HG03354 (cell line): ENCODE results near the gene ZNF335.

ENCODE experiments used
- ATAC-seq: cut with Tn5 transposase; IDR thresholded peaks from one replicate; pipeline ENCODE4 v1.9.1; 2021; ENCODE audit warnings: mild to moderate bottlenecking; ENCODE audit not compliant: unreplicated experiment, poor library complexity, severe bottlenecking

Gene ZNF335

DNA sequence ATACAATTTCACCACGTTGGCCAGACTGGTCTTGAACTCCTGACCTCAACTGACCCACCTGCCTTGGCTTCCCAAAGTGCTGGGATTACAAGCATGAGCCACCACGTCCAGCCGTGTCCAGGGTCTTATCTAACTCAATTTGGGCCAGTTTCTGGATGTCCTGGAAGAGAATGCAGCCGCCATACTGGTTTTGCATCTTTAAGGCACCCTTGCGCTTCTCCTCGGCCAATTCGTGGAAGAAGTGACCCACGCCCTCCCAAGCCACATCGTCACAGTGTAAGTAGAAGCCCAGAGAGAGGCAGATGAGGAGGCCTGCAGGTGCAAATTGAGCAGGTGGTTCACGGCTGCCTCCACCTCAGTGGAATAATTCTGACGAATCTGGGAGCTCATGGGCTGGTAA is 3.7 kb upstream of the ZNF335 start:
- no peak for ATAC-seq

DNA sequence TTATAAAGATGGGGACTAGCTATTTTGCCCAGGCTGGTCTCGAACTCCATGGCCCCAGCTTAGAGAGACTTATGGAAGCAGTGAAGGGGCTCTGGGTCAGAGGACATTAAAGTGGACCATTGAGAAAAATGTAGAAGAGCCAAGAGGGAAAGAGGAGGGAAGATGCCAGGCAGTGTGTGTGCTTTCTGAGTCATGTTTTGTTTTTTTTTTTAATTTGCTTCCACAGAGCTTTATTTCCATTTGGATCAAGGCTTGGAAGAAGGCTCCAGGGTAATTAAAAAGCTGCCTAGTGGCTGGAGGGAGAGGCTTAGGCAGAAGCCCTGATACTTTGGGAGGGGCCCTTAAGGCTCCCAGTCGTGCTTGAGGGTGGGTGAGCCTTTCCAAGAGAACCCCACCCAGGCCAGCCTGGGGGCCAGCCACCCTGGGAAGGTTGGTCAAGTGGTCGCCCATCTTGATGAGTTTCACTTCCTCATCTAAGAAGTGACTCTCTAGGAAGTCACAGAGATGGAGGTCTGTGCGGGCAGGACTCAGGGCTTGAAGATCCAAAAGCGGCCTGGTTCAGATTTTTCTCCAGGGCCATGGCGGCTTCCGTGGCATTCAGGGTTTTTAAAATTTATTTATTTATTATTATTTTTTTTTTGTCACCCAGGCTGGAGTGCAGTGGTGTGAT is 3.0 kb upstream of the ZNF335 start:
- no peak for ATAC-seq

DNA sequence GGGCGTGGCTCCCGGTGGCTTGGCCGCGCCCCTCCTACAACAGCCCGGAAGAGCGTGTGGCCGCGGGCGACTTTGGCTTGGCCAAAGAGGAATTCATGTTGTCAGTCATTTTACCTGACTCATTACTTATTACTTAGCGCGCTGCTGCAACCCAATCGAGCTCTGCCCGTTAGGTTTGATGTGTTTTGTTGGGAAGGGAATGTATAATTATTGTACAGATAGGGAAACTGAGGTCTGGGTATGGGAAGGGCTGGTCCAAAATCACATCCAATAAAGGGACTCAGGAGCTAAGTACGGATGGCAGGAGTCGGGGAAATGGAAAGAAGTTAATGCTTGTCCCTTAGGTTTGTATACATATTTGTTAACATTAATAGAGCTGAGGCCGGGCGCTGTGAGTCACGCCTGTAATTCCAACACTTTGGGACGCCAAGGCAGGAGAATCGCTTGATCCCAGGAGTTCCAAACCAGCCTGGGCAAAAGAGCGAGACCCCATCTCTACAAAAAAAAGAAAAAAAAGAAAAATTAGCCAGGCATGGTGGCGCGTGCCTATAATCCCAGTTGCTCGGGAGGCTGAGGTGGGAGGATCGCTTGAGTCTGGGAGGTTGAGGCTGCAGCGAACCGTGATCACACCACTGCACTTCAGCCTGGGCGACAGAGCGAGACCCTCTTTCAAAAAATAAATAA is 639 bp upstream of the ZNF335 start:
- no peak for ATAC-seq

DNA sequence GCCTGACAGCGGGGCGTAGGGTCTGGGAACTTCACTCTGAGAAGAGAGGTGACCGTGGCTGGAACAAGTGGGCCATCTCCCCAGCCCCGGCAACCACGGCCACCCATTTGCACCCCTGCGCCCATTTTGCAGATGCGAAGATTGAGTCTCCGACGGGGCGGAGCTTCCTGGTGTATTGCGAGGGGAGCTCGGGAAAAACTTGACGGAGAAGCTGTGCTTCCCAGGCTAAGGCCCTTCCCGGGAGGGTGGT is 653 bp downstream of the ZNF335 start:
- peak; percentile 26 for ATAC-seq

DNA sequence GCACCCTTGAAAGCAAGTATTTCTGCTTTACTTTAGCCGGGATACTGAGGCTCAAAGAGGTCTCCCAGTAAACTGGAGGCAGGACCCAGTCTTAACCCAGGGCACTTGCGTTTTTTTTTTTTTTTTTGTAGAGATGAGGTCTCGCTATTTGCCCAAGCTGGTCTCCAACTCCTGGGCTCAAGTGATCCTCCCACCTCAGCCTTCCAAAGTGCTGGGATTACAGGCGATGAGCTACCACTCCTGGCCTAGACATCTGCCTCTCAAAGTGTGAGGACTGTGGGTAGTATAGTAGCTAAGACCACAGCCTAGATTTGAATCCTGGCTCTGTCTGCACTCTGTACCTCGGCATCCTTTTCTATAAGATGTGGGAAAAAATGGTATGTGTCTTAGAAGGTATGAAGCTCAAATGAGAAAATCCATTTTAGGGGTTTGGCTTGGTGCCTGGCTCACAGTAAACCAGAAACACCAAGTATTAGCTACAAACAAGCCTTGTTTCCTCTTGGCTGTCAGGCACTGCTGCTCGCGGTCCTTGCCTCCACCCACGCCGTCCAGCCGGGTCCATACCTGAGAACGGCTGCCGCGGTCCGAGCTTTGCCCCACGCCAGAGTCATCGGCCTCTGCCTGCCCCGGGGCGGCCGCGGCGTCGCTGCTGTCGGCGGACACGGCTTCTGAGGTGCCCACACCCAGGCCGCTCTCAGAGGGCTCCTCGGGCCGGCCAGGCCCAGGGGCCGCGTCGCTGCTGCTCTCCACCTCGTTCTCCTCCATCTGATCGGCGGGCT is 1.2 kb downstream of the ZNF335 start:
- ATAC-seq, result peak; percentile 5

DNA sequence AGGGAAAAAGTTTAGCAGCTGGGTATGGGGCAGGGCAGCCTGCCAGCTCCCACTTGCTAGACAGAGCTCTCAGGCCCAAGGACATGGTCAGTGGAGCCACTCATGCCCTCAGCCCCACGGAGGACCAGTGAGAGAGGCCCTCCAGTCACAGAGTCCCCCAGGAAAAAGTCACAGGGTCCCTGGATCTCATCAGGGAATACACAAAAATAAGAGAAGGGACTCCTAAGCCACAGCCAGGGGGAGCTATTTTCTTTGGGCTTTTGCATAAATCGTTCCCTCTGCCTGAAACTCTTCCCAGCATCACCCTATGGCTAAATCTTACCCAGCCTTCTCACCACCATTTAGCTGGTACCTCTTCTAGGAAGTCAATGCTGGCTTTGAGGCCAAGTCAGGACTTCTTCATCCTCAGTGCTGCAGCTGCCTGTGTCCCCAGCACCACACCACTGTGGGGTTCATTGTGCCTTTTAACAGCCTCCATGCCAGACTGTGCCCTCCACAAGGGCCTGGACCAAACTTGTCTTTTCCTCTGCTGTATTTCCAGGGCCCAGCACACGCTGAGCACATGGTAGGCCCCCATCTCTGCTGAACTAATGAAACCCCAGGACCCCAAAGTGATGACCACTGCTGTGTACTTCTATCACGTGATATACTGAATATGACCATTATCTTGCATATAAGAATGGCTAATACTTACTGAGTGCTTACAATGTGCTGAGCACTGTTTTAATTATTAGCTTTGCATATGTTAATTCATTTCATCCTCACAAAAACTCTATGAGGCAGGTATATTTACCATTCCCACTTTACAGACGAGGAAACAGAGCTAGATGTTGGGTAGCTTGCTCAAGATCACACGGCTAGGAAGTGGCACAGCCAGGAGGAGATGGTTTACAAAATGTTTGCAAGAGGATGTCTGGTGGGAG is 2.0 kb downstream of the ZNF335 start:
- no peak for ATAC-seq

DNA sequence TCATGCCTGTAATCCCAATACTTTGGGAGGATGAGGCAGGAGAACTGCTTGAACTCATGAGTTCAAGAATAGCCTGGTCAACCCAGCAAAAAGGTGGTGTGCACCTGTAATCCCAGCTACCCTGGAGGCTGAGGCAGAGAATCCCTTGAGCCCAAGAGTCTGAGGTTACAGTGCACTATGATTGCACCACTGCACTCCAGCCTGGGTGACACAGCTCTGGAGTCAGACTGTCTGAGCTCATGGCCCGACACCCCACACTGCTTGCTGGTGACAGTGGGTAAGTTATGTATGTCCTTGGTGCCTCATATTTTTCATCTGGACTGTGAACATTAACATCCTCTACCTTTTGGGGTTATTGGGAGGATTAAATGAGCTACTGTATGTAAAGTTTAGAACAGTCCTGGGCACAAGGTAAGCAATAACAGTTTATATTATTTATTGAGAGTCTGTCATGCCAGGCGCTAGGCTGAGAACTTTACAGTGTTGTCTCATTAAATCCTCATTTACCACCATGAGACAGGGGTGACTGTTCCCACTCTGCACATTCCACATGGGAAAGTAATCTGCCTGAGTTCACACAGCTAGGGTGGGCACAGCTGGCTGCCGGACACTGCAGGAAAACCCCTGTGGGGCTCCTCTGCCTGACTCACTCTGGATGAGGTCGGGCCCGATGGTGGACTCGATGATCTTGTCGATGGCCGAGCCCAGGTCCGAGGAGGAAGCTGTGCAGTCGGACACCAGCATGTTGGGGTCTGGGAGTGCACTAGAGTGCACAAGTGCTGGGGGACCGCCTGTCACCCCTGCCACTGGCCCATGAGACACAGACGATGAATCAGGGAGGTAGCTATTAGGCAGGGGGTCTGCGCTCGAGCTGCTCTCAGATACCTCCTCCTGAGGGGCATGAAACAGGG is 2.9 kb downstream of the ZNF335 start:
- ATAC-seq, result no peak

DNA sequence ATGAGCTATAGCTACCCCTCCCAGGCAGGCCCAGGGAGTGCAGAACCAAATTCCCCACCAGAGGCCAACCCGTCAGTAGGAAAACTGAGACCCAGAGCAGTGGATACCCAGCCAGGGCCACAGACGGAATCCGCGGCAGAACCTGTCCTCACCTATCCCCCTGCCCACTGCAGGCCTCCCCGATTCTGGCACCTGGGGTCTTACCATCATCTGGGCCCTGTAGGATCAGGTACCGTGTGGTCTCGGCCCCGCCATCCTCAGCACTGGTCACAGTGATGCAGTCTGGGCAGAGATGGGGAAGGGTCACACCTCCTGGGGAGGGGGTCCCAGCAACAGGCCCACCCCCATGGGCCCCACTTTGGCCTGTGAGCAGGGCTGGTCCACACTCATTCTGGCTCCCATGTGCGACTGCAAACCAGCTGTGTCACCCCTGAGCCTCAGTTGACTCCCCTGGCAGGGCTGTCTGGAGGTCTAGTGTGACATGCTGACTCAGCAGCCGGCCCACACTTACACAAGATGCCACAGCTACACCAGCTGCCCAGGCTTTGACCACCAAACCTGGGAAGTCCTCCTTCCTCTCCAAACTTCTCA is 3.8 kb downstream of the ZNF335 start:
- ATAC-seq, result no peak

DNA sequence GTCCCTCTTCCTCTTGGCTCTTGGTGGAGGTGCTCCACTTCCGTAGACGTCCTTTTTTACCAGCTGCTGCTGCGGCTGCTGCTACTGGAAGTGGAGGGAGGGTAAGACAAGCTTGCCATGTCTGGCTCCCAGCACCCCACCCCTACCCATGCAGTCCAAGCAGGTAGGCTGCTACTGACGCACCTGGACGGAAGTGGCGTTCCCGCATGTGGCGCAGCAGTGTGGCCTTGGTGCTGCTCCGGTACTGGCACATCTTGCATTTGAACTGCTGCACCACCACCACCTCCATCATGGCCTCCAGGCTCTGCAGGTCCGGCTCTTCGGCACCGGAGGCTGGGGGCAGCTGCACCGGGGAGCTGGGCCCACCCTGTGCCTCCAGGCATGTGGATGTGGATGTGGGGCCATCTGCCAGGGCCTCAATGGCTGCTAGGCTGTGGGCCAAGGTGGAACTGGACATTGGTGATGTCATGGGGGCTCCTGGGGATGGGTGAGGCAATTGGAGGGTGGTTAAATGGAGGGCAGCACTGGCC is 4.4 kb downstream of the ZNF335 start:
- no peak for ATAC-seq

DNA sequence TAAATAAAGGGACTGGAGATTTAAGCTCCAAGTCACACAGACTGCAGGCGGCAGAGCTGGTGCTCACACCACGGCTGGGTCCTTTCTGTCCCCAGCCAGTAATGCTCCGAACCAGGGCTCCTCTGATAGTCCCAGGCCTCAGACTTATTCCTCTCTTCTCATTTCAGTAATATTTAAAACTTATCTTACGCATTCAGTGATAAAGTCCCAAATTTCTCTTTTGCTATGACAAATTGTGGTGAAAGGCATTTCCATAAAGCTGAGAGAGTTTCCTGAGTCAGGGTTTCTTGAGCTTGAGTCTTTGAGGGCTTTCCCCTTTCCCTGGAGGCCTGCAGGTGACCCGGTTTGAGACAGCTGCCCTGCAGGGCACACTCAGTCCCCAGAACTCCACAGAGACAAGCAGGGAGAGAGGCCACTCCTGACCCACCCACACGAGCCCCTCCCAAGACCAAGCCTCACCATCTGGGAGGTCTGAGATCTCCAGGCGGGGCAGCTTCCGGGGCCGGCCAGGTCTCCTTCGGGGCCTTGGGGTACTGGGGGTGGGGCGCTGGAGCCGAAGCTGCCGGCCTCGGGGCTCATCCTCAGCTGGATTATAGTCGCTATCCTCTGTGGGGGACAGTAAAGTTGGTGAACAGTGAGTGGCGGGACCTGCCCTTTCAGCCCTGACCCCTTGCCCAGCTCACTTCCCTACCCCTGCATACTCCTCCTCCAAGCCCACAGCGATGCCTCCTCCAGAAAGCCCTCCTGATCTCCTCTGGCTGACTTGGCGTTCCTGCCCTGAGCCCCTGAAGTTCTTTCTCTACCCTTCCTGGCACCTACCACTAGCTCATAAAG is 6.6 kb downstream of the ZNF335 start:
- ATAC-seq, result no peak

DNA sequence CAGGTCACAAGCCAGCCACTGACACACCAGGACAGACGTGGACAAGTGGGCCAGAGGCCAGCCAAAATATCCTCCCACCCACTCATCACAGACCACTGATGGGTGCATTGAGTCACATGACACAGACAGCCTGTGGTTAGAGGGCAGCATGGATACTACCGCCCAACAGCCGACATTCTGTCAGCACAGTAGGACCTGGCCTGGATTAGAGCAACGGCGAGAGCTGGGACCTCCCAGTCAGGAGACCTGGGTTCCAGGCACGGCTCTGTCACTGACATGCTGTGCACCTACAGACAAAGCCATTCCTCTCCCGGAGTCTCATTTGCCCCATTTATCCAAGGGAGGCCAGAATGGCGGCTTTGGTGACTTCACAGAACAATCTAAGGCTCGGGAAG is 8.0 kb downstream of the ZNF335 start:
- no peak for ATAC-seq

DNA sequence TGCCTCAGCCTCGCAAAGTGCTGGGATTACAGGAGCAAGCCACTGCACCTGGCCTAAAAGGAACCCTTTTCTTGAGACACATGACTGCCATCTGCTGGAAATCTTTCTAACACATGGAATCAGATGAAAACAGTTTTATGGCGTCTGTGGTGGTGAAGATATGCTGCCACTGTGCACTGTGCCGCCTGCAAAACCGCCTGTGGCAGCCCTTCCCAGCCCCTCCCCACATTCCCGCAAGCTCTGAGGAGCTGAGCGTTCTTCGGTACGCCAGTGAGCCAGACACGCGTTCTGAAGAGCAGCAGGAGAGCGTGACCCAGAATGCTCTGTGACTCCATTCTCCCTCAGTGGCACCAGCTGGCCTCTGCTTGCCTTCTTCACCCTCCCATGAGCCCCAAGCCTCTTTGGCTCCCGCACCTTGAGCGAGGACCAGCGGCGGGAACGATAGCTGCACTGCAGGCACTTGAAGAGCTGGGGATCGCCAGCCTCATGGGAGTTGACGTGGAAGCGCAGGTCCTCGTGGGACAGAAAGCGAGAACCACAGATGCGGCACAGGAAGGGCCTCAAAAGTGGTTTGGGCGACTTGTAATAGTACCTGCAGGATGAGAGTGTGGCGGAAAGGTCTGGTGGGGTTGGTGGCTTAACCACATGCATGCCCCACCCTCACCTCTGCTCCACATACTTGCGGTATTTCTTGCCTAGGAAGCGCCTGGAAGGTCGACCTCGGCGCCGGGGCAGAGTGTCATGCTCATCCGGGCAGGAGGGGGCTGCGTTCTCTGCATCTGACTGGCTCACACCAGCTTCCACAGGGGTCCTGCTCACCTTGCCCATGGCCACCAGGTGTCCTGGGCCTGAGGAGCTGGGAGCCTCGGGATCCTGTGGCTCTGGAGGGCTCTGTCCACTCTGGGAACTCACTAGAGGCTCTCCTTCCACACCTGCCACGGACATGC is 8.7 kb downstream of the ZNF335 start:
- no peak for ATAC-seq

DNA sequence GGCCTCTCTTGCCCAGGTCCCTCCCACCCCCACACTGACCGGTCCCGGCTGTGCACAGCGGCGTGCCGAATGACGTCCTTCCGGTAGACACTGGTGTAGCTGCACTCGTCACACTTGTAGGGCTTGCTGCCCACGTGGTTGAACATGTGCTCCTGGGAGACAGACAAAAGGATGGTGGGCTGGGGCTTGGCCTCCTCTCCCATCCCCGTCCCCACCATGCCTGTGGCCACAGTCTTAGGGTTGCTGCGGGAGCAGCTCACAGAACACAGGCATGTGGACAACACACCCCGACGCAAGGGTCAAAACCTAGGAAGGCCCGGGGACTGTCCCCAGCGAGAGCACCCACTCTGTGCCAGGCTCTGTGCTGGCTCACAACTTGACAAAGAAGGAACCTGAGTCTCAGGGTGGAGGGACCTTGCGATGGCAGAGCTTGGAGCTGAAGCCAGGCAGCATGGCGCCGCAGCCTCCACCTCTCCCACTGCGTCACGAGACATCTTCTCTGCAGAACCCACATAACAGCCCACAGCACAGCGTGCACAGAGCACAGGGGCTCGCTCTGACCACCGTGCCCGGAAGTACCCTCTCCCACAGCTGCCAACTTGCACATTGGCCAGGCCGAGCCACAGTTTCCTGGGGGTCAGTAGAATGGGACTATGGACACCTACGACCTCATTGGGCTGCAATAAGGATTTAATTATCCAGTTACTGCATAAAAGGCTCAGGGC is 9.8 kb downstream of the ZNF335 start:
- ATAC-seq, result no peak

DNA sequence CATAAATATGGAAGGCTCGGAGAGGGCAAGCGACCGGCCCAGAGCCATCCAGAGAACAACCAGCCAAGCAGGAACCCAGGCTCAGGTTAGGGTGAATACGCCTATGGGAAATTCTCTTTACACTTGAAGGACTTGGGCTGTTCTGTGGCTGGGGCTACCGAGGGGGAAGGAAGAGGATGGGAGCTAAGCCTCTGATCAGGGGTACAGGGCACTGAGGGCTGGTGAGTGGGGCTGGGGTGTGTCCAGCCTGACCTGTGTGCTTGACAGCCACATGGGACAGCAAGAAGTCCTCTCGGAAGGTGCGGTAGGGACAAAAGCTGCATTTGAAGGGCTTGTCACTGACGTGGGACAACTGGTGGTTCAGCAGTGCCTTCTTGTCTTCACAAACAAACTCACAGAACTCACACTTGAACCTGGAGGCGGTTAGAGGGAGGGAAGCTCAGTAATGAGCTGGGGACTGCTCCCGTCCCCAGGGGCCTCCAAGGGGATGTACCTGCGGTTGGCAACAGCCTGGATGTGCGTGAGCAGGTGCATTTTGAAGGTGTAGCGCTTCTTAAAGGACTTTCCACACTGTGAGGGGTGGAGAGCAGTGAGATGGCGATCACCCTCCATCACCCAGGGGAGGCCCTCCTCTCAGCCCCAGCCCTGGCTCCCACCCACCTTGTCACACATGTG is 11.9 kb downstream of the ZNF335 start:
- ATAC-seq, result no peak

DNA sequence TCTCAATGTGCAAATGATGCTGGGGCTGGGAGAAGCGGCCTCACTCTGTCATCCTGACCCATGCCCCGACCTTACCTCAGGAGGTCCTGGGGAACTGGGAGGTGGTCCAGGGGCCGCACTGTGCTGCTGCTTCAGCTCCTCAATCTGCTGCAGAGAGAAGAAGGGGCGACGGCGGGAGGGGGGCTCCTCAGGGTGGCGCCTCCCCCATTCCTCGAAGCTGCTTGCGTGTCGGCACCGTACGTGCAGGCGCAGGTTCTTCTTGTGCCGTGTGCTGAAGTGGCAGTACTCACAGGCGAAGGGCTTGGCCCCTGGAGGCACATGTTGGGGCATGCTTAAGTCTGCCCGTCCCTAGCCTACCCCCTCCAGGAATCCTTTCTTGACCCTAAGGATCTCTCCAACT is 12.9 kb downstream of the ZNF335 start:
- no peak for ATAC-seq

DNA sequence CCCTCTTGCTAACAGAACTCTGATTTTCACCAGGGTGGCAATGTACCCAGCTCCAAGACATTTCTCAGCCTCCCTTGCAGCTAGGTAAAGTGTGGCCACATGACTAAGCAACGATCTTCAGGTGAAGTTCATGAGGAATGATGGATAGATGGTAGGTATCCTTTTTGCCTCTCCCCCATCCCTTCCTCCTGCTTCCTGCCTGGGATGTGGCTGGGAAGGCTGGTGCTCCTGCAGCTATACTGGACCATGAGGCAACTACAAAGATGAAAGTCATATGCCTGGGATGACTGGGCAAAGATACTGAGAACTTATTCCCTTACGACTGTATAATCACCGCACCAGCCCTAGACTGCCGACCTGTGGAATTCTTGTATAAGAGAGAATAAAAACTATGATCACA is 13.4 kb downstream of the ZNF335 start:
- ATAC-seq, result no peak
